GM12872 (cell line): ENCODE data around the gene PEAK3.

Source experiments
- CTCF ChIP-seq: IDR thresholded peaks from 3 replicates; pipeline ENCODE4 v1.5.1; 2011; ENCODE audit warnings: low read depth, mild to moderate bottlenecking, low read length, moderate library complexity; ENCODE audit not compliant: insufficient read depth

The PEAK3 gene

GRCh38 chr19:2286402-2287140 is 4.6 kb upstream of the PEAK3 start:
- TF ChIP-seq CTCF: no peak

GRCh38 chr19:2283835-2284507 is 2.0 kb upstream of the PEAK3 start:
- no peak for TF ChIP-seq CTCF

DNA sequence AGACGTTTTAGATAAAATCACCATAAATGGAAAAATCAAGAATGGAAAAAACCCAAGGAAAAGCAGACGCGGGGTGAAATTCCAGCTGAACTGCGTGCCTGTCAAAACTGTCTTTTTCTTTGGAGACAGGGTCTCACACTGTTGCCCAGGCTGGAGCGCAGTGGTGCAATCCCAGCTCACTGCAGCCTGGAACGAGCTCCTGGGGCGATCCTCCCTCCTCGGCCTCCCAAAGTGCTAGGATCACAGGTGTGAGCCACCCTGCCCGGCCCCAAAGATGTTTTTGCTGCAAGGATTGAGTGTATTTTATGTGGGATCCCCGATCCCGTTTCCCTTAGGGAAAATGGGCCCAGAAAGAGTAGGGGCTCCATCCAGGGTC is 875 bp upstream of the PEAK3 start:
- no peak for TF ChIP-seq CTCF

DNA sequence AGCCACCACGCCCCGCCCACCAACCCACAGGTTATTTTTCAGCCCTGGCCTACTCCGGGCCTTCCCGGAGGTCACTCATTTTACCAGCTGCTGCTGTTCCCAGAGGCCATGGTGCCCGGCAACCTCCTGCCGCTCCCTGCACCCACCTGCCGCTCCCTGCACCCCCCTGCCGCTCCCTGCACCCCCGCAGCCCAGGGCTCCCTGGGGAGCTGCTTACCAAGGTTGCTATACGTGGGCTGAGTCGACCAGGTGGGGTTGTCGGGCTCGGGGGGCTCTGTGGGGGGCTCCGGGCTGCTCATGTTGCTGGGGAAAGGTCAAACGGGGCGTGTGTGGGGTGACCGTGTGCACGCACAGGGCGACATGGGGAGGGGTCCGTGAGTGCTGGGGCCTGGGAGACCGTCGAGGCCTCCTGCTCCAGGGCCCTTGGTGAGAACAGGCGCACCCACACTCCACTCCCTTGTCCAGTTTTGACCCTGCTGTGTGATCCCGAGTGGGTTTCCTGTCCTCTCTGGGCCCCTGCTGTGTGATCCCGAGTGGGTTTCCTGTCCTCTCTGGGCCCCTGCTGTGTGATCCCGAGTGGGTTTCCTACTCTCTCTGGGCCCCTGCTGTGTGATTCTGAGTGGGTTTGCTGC is 1.2 kb downstream of the PEAK3 start:
- TF ChIP-seq CTCF: no peak

DNA sequence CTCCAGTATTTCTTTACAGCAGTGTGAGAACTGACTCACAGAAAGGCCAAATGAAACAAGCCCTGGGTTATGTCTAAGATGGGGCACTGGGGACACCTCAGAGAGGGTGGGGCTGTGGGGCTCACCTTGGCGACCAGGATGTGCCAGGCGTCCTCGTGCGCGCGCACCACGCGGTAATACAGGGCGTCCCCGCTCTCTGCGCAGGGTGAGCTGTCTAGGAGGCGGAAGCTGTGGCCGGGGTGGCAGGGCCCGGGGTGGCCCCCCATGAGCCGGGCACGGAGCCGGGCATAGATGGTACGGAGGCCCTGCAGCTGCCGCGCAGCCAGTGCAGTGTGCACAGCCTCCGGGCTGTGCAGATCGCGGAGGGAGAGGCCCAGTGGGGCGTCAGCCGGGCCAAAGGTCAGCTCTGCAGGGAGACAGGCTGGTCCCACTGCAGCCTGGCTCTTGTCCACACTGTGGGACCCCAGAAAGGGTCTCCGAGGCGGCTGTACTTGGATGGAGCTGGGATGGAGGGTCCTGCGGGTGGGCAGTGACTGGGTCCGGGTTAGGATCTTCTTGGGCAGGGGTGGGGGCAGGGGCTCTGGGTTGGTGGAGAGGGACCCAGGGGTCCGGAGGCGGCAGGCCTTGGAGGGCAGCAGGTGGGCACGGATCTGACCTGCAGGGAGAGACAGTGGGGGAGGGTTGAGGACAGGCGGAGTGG is 3.4 kb downstream of the PEAK3 start:
- no peak for TF ChIP-seq CTCF

GRCh38 chr19:2277138-2277537 is 4.8 kb downstream of the PEAK3 start:
- no peak for TF ChIP-seq CTCF

DNA sequence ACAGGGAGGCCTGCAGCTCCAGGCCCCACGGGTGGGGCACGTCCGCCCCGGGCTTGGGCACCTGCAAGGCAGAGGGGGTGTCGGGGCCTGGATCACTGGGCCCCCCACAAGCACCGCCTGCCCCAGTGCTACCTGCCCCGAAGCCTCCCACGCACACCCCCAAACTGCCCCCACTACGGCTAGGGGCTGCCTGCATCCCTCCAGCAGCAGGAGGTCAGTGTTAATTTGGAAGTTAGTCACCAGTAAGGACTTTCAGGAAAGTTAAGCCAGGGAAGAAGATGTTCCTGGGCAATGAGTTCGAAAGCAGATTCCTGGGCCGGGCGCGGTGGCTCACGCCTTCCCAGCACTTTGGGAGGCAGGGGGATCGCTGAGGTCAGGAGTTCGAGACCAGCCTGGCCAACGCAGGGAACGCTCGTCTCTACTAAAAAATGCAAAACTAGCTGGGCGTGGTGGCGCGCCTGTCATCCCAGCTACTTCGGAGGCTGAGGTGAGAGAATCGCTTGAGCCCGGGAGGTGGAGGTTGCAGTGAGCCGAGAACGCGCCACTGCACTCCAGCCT is 5.5 kb downstream of the PEAK3 start:
- no peak for TF ChIP-seq CTCF
